ENCODE results near the gene ST8SIA1.

ST8SIA1 gene

DNA sequence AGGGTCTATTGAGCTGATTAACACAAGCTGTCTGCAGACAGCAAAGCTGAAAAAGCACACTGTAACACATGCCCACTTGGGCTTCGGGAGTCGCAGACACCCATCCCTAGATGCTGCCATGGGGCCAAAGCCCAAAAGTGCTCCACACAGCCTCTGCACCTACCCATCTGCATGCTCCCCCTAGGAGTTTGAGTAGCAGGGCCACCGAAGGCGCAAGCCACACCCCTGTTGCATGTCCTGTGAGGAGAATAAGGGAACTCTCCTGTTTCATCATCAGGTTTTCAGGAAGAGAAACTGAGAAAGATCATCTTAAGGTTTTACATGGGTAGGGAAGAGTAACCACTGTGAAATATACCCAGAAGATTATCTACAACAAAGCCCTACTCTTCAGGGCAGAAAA lies 5.6 kb upstream of the ST8SIA1 start:
- H3K4me1 ChIP-seq, result peaks cover 0 to 6% (median 0%) of the 10 kb centered on the region in 4 donors
- no peaks in the 10 kb centered on the region for H3K9me3 ChIP-seq
- no peak for DNase-seq
- H3K27me3 ChIP-seq, result no peaks in the 10 kb centered on the region
- H3K36me3 ChIP-seq, result no peaks in the 10 kb centered on the region
- H3K4me3 ChIP-seq, result no peak overlapping the region
- TF ChIP-seq CTCF (IDR thresholded peaks at IDR 0.05), result no peak
- intact Hi-C loops (cut with DNase I; ENCODE audit: low total_unique reads), result no loop called here
- no peak overlapping the region for H3K27ac ChIP-seq

DNA sequence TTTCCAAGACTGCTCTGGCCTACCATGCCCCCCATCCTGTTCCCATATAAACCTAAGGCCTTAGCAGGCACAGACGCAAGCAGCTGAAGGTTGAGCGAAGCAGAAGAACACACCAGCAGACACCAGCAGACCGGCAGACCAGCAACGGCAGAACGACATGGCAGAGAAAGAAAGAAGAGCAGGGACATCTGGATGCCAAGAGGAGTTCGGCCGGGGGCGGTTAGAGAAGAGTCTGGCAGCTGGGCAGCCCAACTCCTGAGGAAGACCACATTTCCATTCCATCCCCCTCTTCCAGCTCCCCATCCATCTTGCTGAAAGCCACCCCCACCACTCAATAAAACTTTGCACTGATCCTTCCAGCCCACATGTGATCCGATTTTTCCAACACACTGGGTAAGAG lies 5.2 kb upstream of the ST8SIA1 start:
- DNase-seq, result no peak
- Histone ChIP-seq H3K36me3 (no peaks in the 10 kb centered on the region), H3K27me3 (no peaks in the 10 kb centered on the region), H3K9me3 (no peaks in the 10 kb centered on the region), H3K27ac (no peak overlapping the region), H3K4me3 (no peak overlapping the region), H3K4me1 (peaks cover 0 to 6% (median 0%) of the 10 kb centered on the region in 4 donors)
- TF ChIP-seq CTCF (IDR thresholded peaks at IDR 0.05), result no peak
- intact Hi-C loops (cut with DNase I; ENCODE audit: low total_unique reads), result loop anchor here (5.0 to 10.0 kb wide), 2 partner anchors 105 to 237 kb away; no protein-coding TSS in a partner anchor

GRCh38 chr12:22335794-22336166 lies 1.3 kb upstream of the ST8SIA1 start:
- peak overlapping the region; percentile 60 to 65 for H3K4me3 ChIP-seq
- H3K27ac ChIP-seq, result no peak overlapping the region
- intact Hi-C loops (cut with DNase I; ENCODE audit: low total_unique reads), result loop anchor here (1.0 to 10.0 kb wide), 4 partner anchors 53 to 253 kb away; no protein-coding TSS in a partner anchor

GRCh38 chr12:22333713-22334409 lies 646 bp downstream of the ST8SIA1 start:
- intact Hi-C loops (cut with DNase I; ENCODE audit: low total_unique reads), result loop anchor here (2.0 to 10.0 kb wide), 2 partner anchors 51 to 99 kb away; no protein-coding TSS in a partner anchor
- Histone ChIP-seq H3K27ac (peak overlapping the region; percentile 17 to 61), H3K27me3 (no peaks in the 10 kb centered on the region), H3K36me3 (no peaks in the 10 kb centered on the region), H3K4me3 (peak overlapping the region; percentile 60 to 65), H3K4me1 (peaks cover 0 to 17% (median 5%) of the 10 kb centered on the region in 4 donors), H3K9me3 (no peaks in the 10 kb centered on the region)
- no peak for TF ChIP-seq CTCF (IDR thresholded peaks at IDR 0.05)
- DNase-seq, result peak; percentile 21 to 66

More at GRCh38 chr12:22335794-22336166, 1.3 kb upstream of the ST8SIA1 start:
- TF ChIP-seq CTCF (IDR thresholded peaks at IDR 0.05), result no peak
- H3K36me3 ChIP-seq, result no peaks in the 10 kb centered on the region
- no peaks in the 10 kb centered on the region for H3K27me3 ChIP-seq
- H3K4me1 ChIP-seq, result peaks cover 0 to 17% (median 5%) of the 10 kb centered on the region in 4 donors
- H3K9me3 ChIP-seq, result no peaks in the 10 kb centered on the region
- DNase-seq, result no peak

DNA sequence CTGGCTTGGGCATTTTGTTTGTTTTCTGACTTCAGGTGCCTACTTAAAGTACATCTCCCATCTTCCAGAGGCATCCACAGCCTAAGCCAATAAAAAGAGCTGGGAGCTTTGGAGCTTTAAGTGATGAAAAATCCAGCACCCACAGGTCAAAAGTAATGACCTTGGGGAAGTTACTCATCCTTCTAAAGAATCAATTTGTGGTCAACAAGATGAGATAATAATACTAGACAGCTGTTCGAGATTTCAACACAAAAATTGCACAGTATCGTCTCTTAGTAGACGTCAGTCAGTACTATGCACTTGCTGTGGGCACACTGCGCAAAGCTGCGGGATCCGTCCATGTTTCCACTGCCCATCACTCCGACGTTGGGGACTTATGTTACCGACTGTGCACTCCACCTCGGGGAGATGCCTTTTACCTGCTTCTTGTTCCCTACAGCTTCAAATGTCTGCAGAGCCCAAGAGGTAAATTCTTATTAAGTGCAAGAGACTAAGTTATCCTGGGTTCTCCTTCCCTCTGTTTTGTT lies 1.3 kb downstream of the ST8SIA1 start:
- Histone ChIP-seq H3K27me3 (no peaks in the 10 kb centered on the region), H3K9me3 (no peaks in the 10 kb centered on the region), H3K36me3 (no peaks in the 10 kb centered on the region), H3K27ac (peak overlapping the region; percentile 17 to 61), H3K4me3 (peak overlapping the region; percentile 60 to 65), H3K4me1 (peaks cover 0 to 17% (median 5%) of the 10 kb centered on the region in 4 donors)
- intact Hi-C loops (cut with DNase I; ENCODE audit: low total_unique reads), result loop anchor here (10.0 kb wide), 1 partner anchor 98 kb away; no protein-coding TSS in a partner anchor
- no peak for DNase-seq
- TF ChIP-seq CTCF (IDR thresholded peaks at IDR 0.05), result no peak
